SK-N-SH (cell line): ENCODE results near the gene SEC11A. TPM values are rescaled to one million over a fixed set of nuclear protein-coding genes. Genes with fewer than 3 reads are reported as not detected.

Source experiments
- CTCF ChIA-PET: fragments of 300-600, 350-600 bp; formaldehyde crosslinking; extraction: SDS; loops from one replicate; lab custom pipeline; 2021; lab: Yijun Ruan, JAX
- POLR2A ChIA-PET: fragments of 350-600 bp; sonication (Branson Sonifier 250); formaldehyde crosslinking; extraction: SDS; loops from one replicate; lab custom pipeline; 2020; ENCODE audit warnings: antibody characterized with exemption, inconsistent platforms; lab: Yijun Ruan, JAX
- DNase-seq: peaks from one replicate; pipeline ENCODE4 v3.0.0; 2012
- H2AFZ ChIP-seq: fragments of 200-600 bp; sonication (generic); 2 replicates; pipeline ENCODE4 v1.8.1; 2016; ENCODE audit warnings: antibody characterized with exemption, mild to moderate bottlenecking, low read depth
- H3F3A ChIP-seq: fragments of 200-600 bp; sonication (generic); replicated peaks from 2 replicates; pipeline ENCODE3; 2016; ENCODE audit warnings: antibody characterized with exemption, mild to moderate bottlenecking; ENCODE audit not compliant: insufficient read depth
- H3K27ac ChIP-seq, 2 experiments: fragments of 200-500 bp in 1 of 2; fragments of 200-600 bp in 1 of 2; sonication (Bioruptor generic) in 1 of 2; sonication (generic), shearing (Covaris generic) in 1 of 2; 2 replicates each; pipeline versions ENCODE4 v1.5.1 to v1.6.1; 2014 to 2016; ENCODE audit warnings: low read depth in 2 of 2, inconsistent platforms in 1 of 2, low read length in 1 of 2, mild to moderate bottlenecking in 1 of 2, mixed read lengths in 1 of 2
- H3K27me3 ChIP-seq: fragments of 200-600 bp; sonication (generic), shearing (Covaris generic); 2 replicates; pipeline ENCODE4 v1.6.1; 2016; ENCODE audit warnings: mixed run types; ENCODE audit not compliant: insufficient read depth
- H3K36me3 ChIP-seq, 2 experiments: fragments of 200-500 bp in 1 of 2; fragments of 200-600 bp in 1 of 2; sonication (Bioruptor generic) in 1 of 2; sonication (generic) in 1 of 2; replicated peaks in 1 of 2; 2 replicates each; pipeline versions ENCODE3 to v1.5.1; 2014 to 2016; ENCODE audit warnings: low read length in 1 of 2, mild to moderate bottlenecking in 1 of 2; ENCODE audit not compliant: insufficient read depth in 2 of 2, control insufficient read depth in 1 of 2
- H3K4me1 ChIP-seq, 2 experiments: fragments of 200-500 bp in 1 of 2; fragments of 200-600 bp in 1 of 2; sonication (Bioruptor generic) in 1 of 2; sonication (generic), shearing (Covaris generic) in 1 of 2; 2 replicates each; pipeline versions ENCODE4 v1.5.1 to v1.6.1; 2014 to 2016; ENCODE audit warnings: low read depth in 1 of 2, low read length in 1 of 2, mixed run types in 1 of 2; ENCODE audit not compliant: insufficient read depth in 2 of 2, control insufficient read depth in 1 of 2
- H3K4me2 ChIP-seq: fragments of 200-600 bp; sonication (generic), shearing (Covaris generic); 2 replicates; pipeline ENCODE4 v1.6.1; 2017; ENCODE audit warnings: mixed run types
- H3K4me3 ChIP-seq, 2 experiments: fragments of 200-500 bp in 1 of 2; fragments of 200-600 bp in 1 of 2; sonication (Bioruptor generic) in 1 of 2; sonication (generic), shearing (Covaris generic) in 1 of 2; 2 replicates each; pipeline versions ENCODE4 v1.5.1 to v1.8.1; 2014 to 2016; ENCODE audit warnings: low read depth in 2 of 2, inconsistent platforms in 1 of 2, low read length in 1 of 2, mild to moderate bottlenecking in 1 of 2, mixed read lengths in 1 of 2, moderate library complexity in 1 of 2
- H3K79me2 ChIP-seq: fragments of 200-600 bp; sonication (generic); 2 replicates; pipeline ENCODE4 v1.8.1; 2017; ENCODE audit warnings: mild to moderate bottlenecking; ENCODE audit not compliant: insufficient read depth
- H3K9ac ChIP-seq: fragments of 200-600 bp; sonication (generic); 2 replicates; pipeline ENCODE4 v1.6.1; 2017; ENCODE audit warnings: mixed run types
- H3K9me2 ChIP-seq: fragments of 200-600 bp; sonication (generic); 2 replicates; pipeline ENCODE4 v1.6.1; 2017; ENCODE audit warnings: mixed run types
- H3K9me3 ChIP-seq: fragments of 200-600 bp; sonication (generic); 2 replicates; pipeline ENCODE4 v1.6.1; 2017; ENCODE audit warnings: mixed run types, mild to moderate bottlenecking, moderate library complexity
- H4K20me1 ChIP-seq: fragments of 200-600 bp; sonication (generic); 2 replicates; pipeline ENCODE4 v1.6.1; 2017; ENCODE audit warnings: mild to moderate bottlenecking, mixed run types; ENCODE audit not compliant: insufficient read depth
- CHD2 ChIP-seq: fragments of 150-350 bp; IDR thresholded peaks from 2 replicates; pipeline ENCODE4 v1.6.1; 2018; ENCODE audit warnings: low read length; ENCODE audit not compliant: partially characterized antibody
- FOSL2 ChIP-seq: IDR thresholded peaks from 2 replicates; pipeline ENCODE4 v1.4.0; 2012; ENCODE audit warnings: low read depth, mild to moderate bottlenecking, moderate library complexity, borderline replicate concordance
- GABPA ChIP-seq: IDR thresholded peaks from 2 replicates; pipeline ENCODE4 v1.4.0; 2012; ENCODE audit warnings: low read depth, mild to moderate bottlenecking
- GATA2 ChIP-seq: sonication (generic); formaldehyde crosslinking; IDR thresholded peaks from 2 replicates; pipeline ENCODE4 v1.5.0; 2020; ENCODE audit warnings: mild to moderate bottlenecking, missing genetic modification reagents
- JUND ChIP-seq: IDR thresholded peaks from 2 replicates; pipeline ENCODE4 v1.4.0; 2012
- MXI1 ChIP-seq: IDR thresholded peaks from 2 replicates; pipeline ENCODE4 v1.6.1; 2012; ENCODE audit warnings: mild to moderate bottlenecking, low read depth, low read length, improper control_type of control experiment
- NRF1 ChIP-seq: IDR thresholded peaks from 2 replicates; pipeline ENCODE4 v1.6.1; 2012; ENCODE audit warnings: low read depth, mild to moderate bottlenecking, low read length
- POLR2AphosphoS5 ChIP-seq: IDR thresholded peaks from 2 replicates; pipeline ENCODE4 v1.6.1; 2012; ENCODE audit warnings: low read depth, low read length
- RAD21 ChIP-seq: IDR thresholded peaks from 2 replicates; pipeline ENCODE4 v1.6.1; 2012; ENCODE audit warnings: mild to moderate bottlenecking, low read length
- RCOR1 ChIP-seq: fragments of 150-350 bp; IDR thresholded peaks from 2 replicates; pipeline ENCODE4 v1.6.1; 2017; ENCODE audit warnings: antibody characterized with exemption, low read length
- RFX5 ChIP-seq: IDR thresholded peaks from 2 replicates; pipeline ENCODE4 v1.6.1; 2012; ENCODE audit warnings: mild to moderate bottlenecking, improper control_type of control experiment, low read length
- RXRA ChIP-seq: IDR thresholded peaks from 2 replicates; pipeline ENCODE4 v1.4.0; 2012; ENCODE audit warnings: low read depth, mild to moderate bottlenecking, borderline replicate concordance
- TAF1 ChIP-seq: IDR thresholded peaks from 2 replicates; pipeline ENCODE4 v1.6.1; 2012; ENCODE audit warnings: low read depth, mild to moderate bottlenecking, low read length, moderate library complexity, borderline replicate concordance
- TCF12 ChIP-seq: IDR thresholded peaks from 2 replicates; pipeline ENCODE4 v1.4.0; 2012
- USF2 ChIP-seq: fragments of 150-350 bp; IDR thresholded peaks from 2 replicates; pipeline ENCODE4 v1.6.1; 2017; ENCODE audit warnings: antibody characterized with exemption, low read length, low read depth, borderline replicate concordance
- ZBTB33 ChIP-seq: IDR thresholded peaks from 2 replicates; pipeline ENCODE4 v1.4.0; 2012; ENCODE audit warnings: low read depth, borderline replicate concordance
- WGBS: methylation state at CpG from one replicate; pipeline ENCODE4 v1.1.6; 2017; ENCODE audit warnings: low lambda C conversion rate; 5-methylcytosine and 5-hydroxymethylcytosine counted together
- polyA plus RNA-seq, 3 experiments: library from polyadenylated mRNA; depleted of rRNA; stranded (reverse); fragments of >200 nt; gene quantifications; 2 replicates each; pipeline ENCODE4 v1.2.3, GENCODE V29; 2012
- TF ChIP-seq, protein P1 (sequence below): fragments of 150-350 bp; IDR thresholded peaks from 2 replicates; pipeline ENCODE4 v1.6.1; 2016; ENCODE audit warnings: mild to moderate bottlenecking, low read depth, low read length
- TF ChIP-seq, protein P2 (sequence below): fragments of 200-600 bp; sonication (generic); IDR thresholded peaks from 2 replicates; pipeline ENCODE4 v1.6.1; 2017; ENCODE audit warnings: antibody characterized with exemption, mild to moderate bottlenecking, moderate library complexity
- TF ChIP-seq, protein P3 (sequence below): IDR thresholded peaks from 2 replicates; pipeline ENCODE4 v1.4.0; 2012; ENCODE audit warnings: low read depth

The SEC11A gene
- polyA plus RNA-seq, 1 of the 3 experiments (the other 2 are of a cell fraction): 107 TPM

GRCh38 chr15:84681831-84682230 lies 34.1 kb downstream of the SEC11A start:
- no peaks in the 10 kb centered on the region for H3K9me2 ChIP-seq
- peaks cover 73% of the 10 kb centered on the region for H3K79me2 ChIP-seq
- no peak for TF ChIP-seq POLR2AphosphoS5
- TF ChIP-seq RCOR1: no peak
- no peak for TF ChIP-seq MXI1
- no peak for TF ChIP-seq RXRA
- no peak for TF ChIP-seq TCF12
- TF ChIP-seq, protein P1, sequence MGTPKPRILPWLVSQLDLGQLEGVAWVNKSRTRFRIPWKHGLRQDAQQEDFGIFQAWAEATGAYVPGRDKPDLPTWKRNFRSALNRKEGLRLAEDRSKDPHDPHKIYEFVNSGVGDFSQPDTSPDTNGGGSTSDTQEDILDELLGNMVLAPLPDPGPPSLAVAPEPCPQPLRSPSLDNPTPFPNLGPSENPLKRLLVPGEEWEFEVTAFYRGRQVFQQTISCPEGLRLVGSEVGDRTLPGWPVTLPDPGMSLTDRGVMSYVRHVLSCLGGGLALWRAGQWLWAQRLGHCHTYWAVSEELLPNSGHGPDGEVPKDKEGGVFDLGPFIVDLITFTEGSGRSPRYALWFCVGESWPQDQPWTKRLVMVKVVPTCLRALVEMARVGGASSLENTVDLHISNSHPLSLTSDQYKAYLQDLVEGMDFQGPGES: no peak
- no peak for TF ChIP-seq ZBTB33
- TF ChIP-seq GATA2: no peak
- no peak for TF ChIP-seq FOSL2
- TF ChIP-seq RAD21: no peak
- no peak for TF ChIP-seq GABPA
- TF ChIP-seq, protein P2, sequence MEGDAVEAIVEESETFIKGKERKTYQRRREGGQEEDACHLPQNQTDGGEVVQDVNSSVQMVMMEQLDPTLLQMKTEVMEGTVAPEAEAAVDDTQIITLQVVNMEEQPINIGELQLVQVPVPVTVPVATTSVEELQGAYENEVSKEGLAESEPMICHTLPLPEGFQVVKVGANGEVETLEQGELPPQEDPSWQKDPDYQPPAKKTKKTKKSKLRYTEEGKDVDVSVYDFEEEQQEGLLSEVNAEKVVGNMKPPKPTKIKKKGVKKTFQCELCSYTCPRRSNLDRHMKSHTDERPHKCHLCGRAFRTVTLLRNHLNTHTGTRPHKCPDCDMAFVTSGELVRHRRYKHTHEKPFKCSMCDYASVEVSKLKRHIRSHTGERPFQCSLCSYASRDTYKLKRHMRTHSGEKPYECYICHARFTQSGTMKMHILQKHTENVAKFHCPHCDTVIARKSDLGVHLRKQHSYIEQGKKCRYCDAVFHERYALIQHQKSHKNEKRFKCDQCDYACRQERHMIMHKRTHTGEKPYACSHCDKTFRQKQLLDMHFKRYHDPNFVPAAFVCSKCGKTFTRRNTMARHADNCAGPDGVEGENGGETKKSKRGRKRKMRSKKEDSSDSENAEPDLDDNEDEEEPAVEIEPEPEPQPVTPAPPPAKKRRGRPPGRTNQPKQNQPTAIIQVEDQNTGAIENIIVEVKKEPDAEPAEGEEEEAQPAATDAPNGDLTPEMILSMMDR: no peak
- TF ChIP-seq RFX5: no peak
- TF ChIP-seq CHD2: no peak
- TF ChIP-seq, protein P3, sequence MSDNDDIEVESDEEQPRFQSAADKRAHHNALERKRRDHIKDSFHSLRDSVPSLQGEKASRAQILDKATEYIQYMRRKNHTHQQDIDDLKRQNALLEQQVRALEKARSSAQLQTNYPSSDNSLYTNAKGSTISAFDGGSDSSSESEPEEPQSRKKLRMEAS: no peak
- TF ChIP-seq USF2: no peak
- no peak for TF ChIP-seq TAF1
- no peak for TF ChIP-seq NRF1
- no peak for TF ChIP-seq JUND
- no peak overlapping the region for H3K27ac ChIP-seq
- WGBS: 96% methylated on average over 3 of the region's 3 CpGs
- ChIA-PET CTCF (interaction anchor here (1.3 kb wide), 1 partner anchor 13 kb away, joined by 4 read pairs; no protein-coding TSS in a partner anchor), POLR2A (no interaction called here)
- H3K9ac ChIP-seq: no peak overlapping the region
- H3K4me1 ChIP-seq: peaks cover 0 to 4% of the 10 kb centered on the region in 2 experiments; a peak in 1 of 4 replicates
- H4K20me1 ChIP-seq: peaks cover 4% of the 10 kb centered on the region; the same call in 1 of the 2 replicates
- peaks cover 28% of the 10 kb centered on the region for H3F3A ChIP-seq
- no peak for DNase-seq
- H2AFZ ChIP-seq: no peak overlapping the region
- H3K4me2 ChIP-seq: no peak overlapping the region
- H3K36me3 ChIP-seq: peaks cover 13 to 77% of the 10 kb centered on the region in 2 experiments
- H3K27me3 ChIP-seq: no peaks in the 10 kb centered on the region
- H3K4me3 ChIP-seq: no peak overlapping the region
- no peaks in the 10 kb centered on the region for H3K9me3 ChIP-seq
